ENCODE measurements around the gene TUBGCP2.

TUBGCP2 gene

GRCh38 chr10:133299738-133300137 lies 8.9 kb downstream of the TUBGCP2 start:
- DNase-seq = no peak

- DNase-seq = no peak
Measured at GRCh38 chr10:133299224-133299623, 9.4 kb downstream of the TUBGCP2 start.

- no peak for DNase-seq
Measured at GRCh38 chr10:133298466-133298865, 10.2 kb downstream of the TUBGCP2 start.

GRCh38 chr10:133297504-133297903 lies 11.2 kb downstream of the TUBGCP2 start:
- no peak for DNase-seq

GRCh38 chr10:133295426-133296320 lies 13.0 kb downstream of the TUBGCP2 start:
- no peak for DNase-seq

- DNase-seq = no peak
Measured at GRCh38 chr10:133294189-133294588, 14.5 kb downstream of the TUBGCP2 start.

- DNase-seq = no peak
Measured at GRCh38 chr10:133293810-133294119, 14.9 kb downstream of the TUBGCP2 start.

GRCh38 chr10:133292919-133293809 lies 15.5 kb downstream of the TUBGCP2 start:
- DNase-seq = no peak

GRCh38 chr10:133289761-133290160 lies 18.9 kb downstream of the TUBGCP2 start:
- no peak for DNase-seq

GRCh38 chr10:133287832-133288500 lies 20.7 kb downstream of the TUBGCP2 start:
- no peak for DNase-seq

- no peak for DNase-seq
Measured at GRCh38 chr10:133286366-133286765, 22.3 kb downstream of the TUBGCP2 start.

GRCh38 chr10:133285217-133285616 lies 23.5 kb downstream of the TUBGCP2 start:
- no peak for DNase-seq

GRCh38 chr10:133283931-133284330 lies 24.7 kb downstream of the TUBGCP2 start:
- DNase-seq = no peak

- DNase-seq = no peak
Measured at GRCh38 chr10:133282846-133283390, 25.8 kb downstream of the TUBGCP2 start.

GRCh38 chr10:133281628-133282372 lies 26.9 kb downstream of the TUBGCP2 start:
- no peak for DNase-seq

- no peak for DNase-seq
Measured at GRCh38 chr10:133281084-133281483, 27.6 kb downstream of the TUBGCP2 start.

GRCh38 chr10:133280391-133281059 lies 28.1 kb downstream of the TUBGCP2 start:
- no peak for DNase-seq

GRCh38 chr10:133279326-133280226 lies 29.1 kb downstream of the TUBGCP2 start:
- no peak for DNase-seq

- DNase-seq = peak; percentile 21
Measured at GRCh38 chr10:133278577-133279265, 30.0 kb downstream of the TUBGCP2 start.

GRCh38 chr10:133277993-133278576 lies 30.6 kb downstream of the TUBGCP2 start:
- no peak for DNase-seq

Data from RPMI8226 (cell line).